Tibial nerve (tissue), 3 donors: Measurements from ENCODE around the gene CCDC91.

Experiments
- CTCF ChIP-seq, 5 experiments: fragments of 200-600 bp in 3 of 5; fragments of 450-650 bp in 2 of 5; sonication (generic) in 3 of 5; IDR thresholded peaks; one replicate each; pipeline ENCODE4 v1.5.1; 2016 to 2019; ENCODE audit warnings: antibody characterized with exemption in 5 of 5, mild to moderate bottlenecking in 3 of 5, moderate library complexity in 2 of 5
- POLR2A ChIP-seq, 2 donors: fragments of 450-650 bp; IDR thresholded peaks; one replicate each; pipeline ENCODE4 v1.6.1; 2017; ENCODE audit warnings: antibody characterized with exemption in 2 of 2, mild to moderate bottlenecking in 2 of 2, moderate library complexity in 2 of 2

GRCh38 chr12:28202374-28203130 is 12.3 kb downstream of the CCDC91 start:
- TF ChIP-seq CTCF (IDR thresholded peaks at IDR 0.05), result no peak
- no peak for TF ChIP-seq POLR2A (IDR thresholded peaks at IDR 0.05)
